GM13977 (cell line): ENCODE data around the gene BRD2.
A peak's percentile ranks its signal among the peaks of the same experiment; 100 is the strongest.

ENCODE experiments used
- DNase-seq: peaks from one replicate; pipeline ENCODE4 v3.0.0; 2012; ENCODE audit warnings: low spot score
- CTCF ChIP-seq: IDR thresholded peaks from 2 replicates; pipeline ENCODE4 v1.5.1; 2012; ENCODE audit warnings: mild to moderate bottlenecking, control low read depth; ENCODE audit not compliant: insufficient read depth; ENCODE audit errors: extremely low read depth, missing control alignments
- in situ Hi-C: fragments of 300-500 bp; cut with MboI; formaldehyde crosslinking; loops from one replicate; pipeline ENCODE4 v1.12.0; 2022; ENCODE audit warnings: low sequenced_read_pairs, low pct_unique_long_range_greater_than_20kb, mixed read lengths, inconsistent platforms; ENCODE audit not compliant: unreplicated experiment

The BRD2 gene

GRCh38 chr6:32956176-32956575, 12.2 kb upstream of the BRD2 start:
- no peak for TF ChIP-seq CTCF
- in situ Hi-C loops = no loop called here
- DNase-seq = no peak

- no peak for TF ChIP-seq CTCF
- DNase-seq = no peak
- in situ Hi-C loops = no loop called here
Measured at GRCh38 chr6:32960563-32960962, 7.8 kb upstream of the BRD2 start.

- in situ Hi-C loops = no loop called here
- no peak for DNase-seq
- no peak for TF ChIP-seq CTCF
Measured at GRCh38 chr6:32962213-32962826, 6.1 kb upstream of the BRD2 start.

DNA sequence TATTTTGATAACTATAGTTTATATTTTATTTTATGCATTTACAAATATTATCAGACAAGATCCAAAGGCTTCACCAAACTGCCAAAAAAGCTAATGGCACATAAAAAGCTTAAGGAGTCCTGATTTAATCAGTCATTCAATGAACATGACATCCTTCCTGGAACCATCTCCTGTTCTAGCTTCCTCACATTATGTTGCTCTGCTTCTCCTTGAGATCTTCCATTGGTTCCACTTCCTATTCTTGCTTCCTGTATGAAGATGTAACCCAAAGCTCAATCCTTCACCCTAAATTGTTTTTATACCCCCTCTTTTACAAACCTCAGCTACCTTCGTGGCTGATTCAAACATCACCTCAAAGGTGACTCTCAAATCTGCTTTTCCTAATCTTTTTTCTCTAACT, 4.5 kb upstream of the BRD2 start:
- in situ Hi-C loops = no loop called here
- TF ChIP-seq CTCF = no peak

GRCh38 chr6:32964776-32965175, 3.6 kb upstream of the BRD2 start:
- TF ChIP-seq CTCF = no peak
- no peak for DNase-seq
- in situ Hi-C loops = no loop called here

More for the DNA sequence above, 4.5 kb upstream of the BRD2 start:
- no peak for DNase-seq

- peak; percentile 65 for TF ChIP-seq CTCF
- in situ Hi-C loops = no loop called here
- no peak for DNase-seq
Measured at GRCh38 chr6:32967151-32968091, 973 bp upstream of the BRD2 start.
